ENCODE data around the gene SYTL2.

Gene SYTL2

GRCh38 chr11:85822814-85823213 is 11.9 kb upstream of the SYTL2 start:
- H3K36me3 ChIP-seq (ENCODE audit: insufficient read depth, low read length): no peaks in the 10 kb centered on the region

GRCh38 chr11:85821636-85822035 is 10.7 kb upstream of the SYTL2 start:
- Histone ChIP-seq H3K9me2 (replicated peaks; ENCODE audit: low read depth, low read length) (no peaks in the 10 kb centered on the region), H3K9ac (ENCODE audit: low read depth, low read length, poor library complexity, severe bottlenecking) (no peak overlapping the region), H4K20me1 (ENCODE audit: insufficient read depth, low read length, poor library complexity, severe bottlenecking) (no peaks in the 10 kb centered on the region), H2AFZ (ENCODE audit: low read length) (no peak overlapping the region), H3F3A (ENCODE audit: low read depth) (no peaks in the 10 kb centered on the region), H3K4me2 (ENCODE audit: low read depth, low read length, poor library complexity, severe bottlenecking) (no peak overlapping the region), H3K9me3 (ENCODE audit: insufficient read depth, low read depth, low read length) (no peaks in the 10 kb centered on the region), H3K27me3 (ENCODE audit: insufficient read depth, low read length, poor library complexity, severe bottlenecking) (peaks cover 30% of the 10 kb centered on the region), H3K36me3 (ENCODE audit: insufficient read depth, low read length) (no peaks in the 10 kb centered on the region), H3K4me3 (ENCODE audit: low read length, poor library complexity, severe bottlenecking) (no peak overlapping the region), H3K4me1 (ENCODE audit: insufficient read depth, low read length, poor library complexity, severe bottlenecking) (peaks cover 13% of the 10 kb centered on the region), H3K79me2 (ENCODE audit: insufficient read depth, low read length) (no peaks in the 10 kb centered on the region)
- TF ChIP-seq CTCF (conservative IDR thresholded peaks at IDR 0.05; ENCODE audit: low read length): no peak
- no peak for TF ChIP-seq EZH2phosphoT487 (IDR thresholded peaks at IDR 0.05; ENCODE audit: borderline replicate concordance)

More at GRCh38 chr11:85822814-85823213, 11.9 kb upstream of the SYTL2 start:
- Histone ChIP-seq H3K9me2 (replicated peaks; ENCODE audit: low read depth, low read length) (no peaks in the 10 kb centered on the region), H2AFZ (ENCODE audit: low read length) (no peak overlapping the region), H3K4me1 (ENCODE audit: insufficient read depth, low read length, poor library complexity, severe bottlenecking) (peaks cover 18% of the 10 kb centered on the region), H3K4me2 (ENCODE audit: low read depth, low read length, poor library complexity, severe bottlenecking) (no peak overlapping the region), H3K79me2 (ENCODE audit: insufficient read depth, low read length) (no peaks in the 10 kb centered on the region), H4K20me1 (ENCODE audit: insufficient read depth, low read length, poor library complexity, severe bottlenecking) (no peaks in the 10 kb centered on the region), H3K9ac (ENCODE audit: low read depth, low read length, poor library complexity, severe bottlenecking) (no peak overlapping the region), H3F3A (ENCODE audit: low read depth) (no peaks in the 10 kb centered on the region), H3K9me3 (ENCODE audit: insufficient read depth, low read depth, low read length) (no peaks in the 10 kb centered on the region), H3K27me3 (ENCODE audit: insufficient read depth, low read length, poor library complexity, severe bottlenecking) (peaks cover 30% of the 10 kb centered on the region), H3K4me3 (ENCODE audit: low read length, poor library complexity, severe bottlenecking) (no peak overlapping the region)
- no peak for TF ChIP-seq EZH2phosphoT487 (IDR thresholded peaks at IDR 0.05; ENCODE audit: borderline replicate concordance)
- no peak for TF ChIP-seq CTCF (conservative IDR thresholded peaks at IDR 0.05; ENCODE audit: low read length)

- Histone ChIP-seq H3K27me3 (ENCODE audit: insufficient read depth, low read length, poor library complexity, severe bottlenecking) (peaks cover 34% of the 10 kb centered on the region), H3K9me2 (replicated peaks; ENCODE audit: low read depth, low read length) (no peaks in the 10 kb centered on the region), H4K20me1 (ENCODE audit: insufficient read depth, low read length, poor library complexity, severe bottlenecking) (no peaks in the 10 kb centered on the region), H3K9ac (ENCODE audit: low read depth, low read length, poor library complexity, severe bottlenecking) (no peak overlapping the region), H3K4me3 (ENCODE audit: low read length, poor library complexity, severe bottlenecking) (no peak overlapping the region), H3F3A (ENCODE audit: low read depth) (no peaks in the 10 kb centered on the region), H3K4me1 (ENCODE audit: insufficient read depth, low read length, poor library complexity, severe bottlenecking) (peaks cover 12% of the 10 kb centered on the region), H3K36me3 (ENCODE audit: insufficient read depth, low read length) (no peaks in the 10 kb centered on the region), H3K79me2 (ENCODE audit: insufficient read depth, low read length) (no peaks in the 10 kb centered on the region), H2AFZ (ENCODE audit: low read length) (no peak overlapping the region), H3K9me3 (ENCODE audit: insufficient read depth, low read depth, low read length) (no peaks in the 10 kb centered on the region), H3K4me2 (ENCODE audit: low read depth, low read length, poor library complexity, severe bottlenecking) (no peak overlapping the region)
- no peak for TF ChIP-seq CTCF (conservative IDR thresholded peaks at IDR 0.05; ENCODE audit: low read length)
- no peak for TF ChIP-seq EZH2phosphoT487 (IDR thresholded peaks at IDR 0.05; ENCODE audit: borderline replicate concordance)
Measured at GRCh38 chr11:85819441-85819840, 8.5 kb upstream of the SYTL2 start.
